ENCODE results near the gene CDK4. TPM values are rescaled to one million over a fixed set of nuclear protein-coding genes. Genes with fewer than 3 reads are reported as not detected.

CDK4 gene
- total and polyA plus RNA-seq, 2 of the 13 experiments (the other 11 are each of a cell fraction or from before 2014, with no cell fraction given), result 191 to 209 TPM

DNA sequence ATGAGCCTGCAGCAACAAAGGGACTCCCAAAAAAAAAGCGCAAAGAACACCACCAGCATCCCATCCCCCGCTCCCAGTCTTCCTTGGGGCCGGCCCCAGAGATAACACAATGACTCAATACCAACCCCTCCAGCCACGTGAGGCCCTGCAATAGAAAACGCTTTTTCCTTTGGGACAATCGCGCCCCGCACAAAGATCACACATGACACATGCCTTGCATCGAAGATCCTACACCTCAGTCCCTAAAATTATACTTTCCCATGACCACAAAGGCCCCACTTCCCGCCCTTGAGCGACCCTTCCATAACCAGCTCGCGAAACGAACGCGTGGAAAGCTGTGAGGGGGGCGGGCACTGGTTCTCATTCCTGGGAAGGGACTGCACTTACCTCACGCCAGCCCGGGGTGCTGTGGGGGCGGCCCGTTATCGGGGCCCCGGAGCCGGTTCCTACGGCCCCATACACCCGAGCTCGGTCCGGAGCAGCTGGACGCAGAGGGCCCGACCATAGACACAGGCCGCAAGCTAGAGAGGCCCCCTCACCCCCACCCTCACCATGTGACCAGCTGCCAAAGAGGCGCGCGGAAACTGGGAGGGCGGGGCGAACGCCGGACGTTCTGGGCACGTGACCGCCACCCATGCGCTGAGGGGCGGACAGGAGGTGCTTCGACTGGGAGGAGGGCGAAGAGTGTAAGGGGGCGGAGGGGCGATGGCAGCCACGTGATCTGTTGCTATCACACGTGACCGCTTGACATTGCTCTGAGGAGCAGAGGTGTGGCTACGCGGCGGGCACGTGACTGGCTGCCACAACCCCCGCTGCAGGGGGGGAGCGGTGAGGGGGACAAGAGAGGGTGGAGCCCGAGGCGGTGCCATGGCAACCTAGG is at the start of gene CDK4 (continued):
- peak; percentile 93 for TF ChIP-seq KDM3A (CRISPR knock-in tag; IDR thresholded peaks at IDR 0.05; ENCODE audit: low read depth)
- TF ChIP-seq KLF16 (CRISPR knock-in tag; IDR thresholded peaks at IDR 0.05), result peak; percentile 48 to 94; a peak in 2 of 4 replicates
- TF ChIP-seq ZNF850 (CRISPR knock-in tag; conservative IDR thresholded peaks at IDR 0.05), result no peak
- peak; percentile 76 for TF ChIP-seq SP2 (CRISPR knock-in tag; IDR thresholded peaks at IDR 0.05)
- peak; percentile 99 for TF ChIP-seq SAP130 (CRISPR knock-in tag; IDR thresholded peaks at IDR 0.05; ENCODE audit: low read depth)
- TF ChIP-seq, protein P1, sequence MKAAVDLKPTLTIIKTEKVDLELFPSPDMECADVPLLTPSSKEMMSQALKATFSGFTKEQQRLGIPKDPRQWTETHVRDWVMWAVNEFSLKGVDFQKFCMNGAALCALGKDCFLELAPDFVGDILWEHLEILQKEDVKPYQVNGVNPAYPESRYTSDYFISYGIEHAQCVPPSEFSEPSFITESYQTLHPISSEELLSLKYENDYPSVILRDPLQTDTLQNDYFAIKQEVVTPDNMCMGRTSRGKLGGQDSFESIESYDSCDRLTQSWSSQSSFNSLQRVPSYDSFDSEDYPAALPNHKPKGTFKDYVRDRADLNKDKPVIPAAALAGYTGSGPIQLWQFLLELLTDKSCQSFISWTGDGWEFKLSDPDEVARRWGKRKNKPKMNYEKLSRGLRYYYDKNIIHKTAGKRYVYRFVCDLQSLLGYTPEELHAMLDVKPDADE (CRISPR knock-in tag; IDR thresholded peaks at IDR 0.05), result no peak
- TF ChIP-seq, protein P2, sequence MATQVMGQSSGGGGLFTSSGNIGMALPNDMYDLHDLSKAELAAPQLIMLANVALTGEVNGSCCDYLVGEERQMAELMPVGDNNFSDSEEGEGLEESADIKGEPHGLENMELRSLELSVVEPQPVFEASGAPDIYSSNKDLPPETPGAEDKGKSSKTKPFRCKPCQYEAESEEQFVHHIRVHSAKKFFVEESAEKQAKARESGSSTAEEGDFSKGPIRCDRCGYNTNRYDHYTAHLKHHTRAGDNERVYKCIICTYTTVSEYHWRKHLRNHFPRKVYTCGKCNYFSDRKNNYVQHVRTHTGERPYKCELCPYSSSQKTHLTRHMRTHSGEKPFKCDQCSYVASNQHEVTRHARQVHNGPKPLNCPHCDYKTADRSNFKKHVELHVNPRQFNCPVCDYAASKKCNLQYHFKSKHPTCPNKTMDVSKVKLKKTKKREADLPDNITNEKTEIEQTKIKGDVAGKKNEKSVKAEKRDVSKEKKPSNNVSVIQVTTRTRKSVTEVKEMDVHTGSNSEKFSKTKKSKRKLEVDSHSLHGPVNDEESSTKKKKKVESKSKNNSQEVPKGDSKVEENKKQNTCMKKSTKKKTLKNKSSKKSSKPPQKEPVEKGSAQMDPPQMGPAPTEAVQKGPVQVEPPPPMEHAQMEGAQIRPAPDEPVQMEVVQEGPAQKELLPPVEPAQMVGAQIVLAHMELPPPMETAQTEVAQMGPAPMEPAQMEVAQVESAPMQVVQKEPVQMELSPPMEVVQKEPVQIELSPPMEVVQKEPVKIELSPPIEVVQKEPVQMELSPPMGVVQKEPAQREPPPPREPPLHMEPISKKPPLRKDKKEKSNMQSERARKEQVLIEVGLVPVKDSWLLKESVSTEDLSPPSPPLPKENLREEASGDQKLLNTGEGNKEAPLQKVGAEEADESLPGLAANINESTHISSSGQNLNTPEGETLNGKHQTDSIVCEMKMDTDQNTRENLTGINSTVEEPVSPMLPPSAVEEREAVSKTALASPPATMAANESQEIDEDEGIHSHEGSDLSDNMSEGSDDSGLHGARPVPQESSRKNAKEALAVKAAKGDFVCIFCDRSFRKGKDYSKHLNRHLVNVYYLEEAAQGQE (IDR thresholded peaks at IDR 0.05; ENCODE audit: borderline replicate concordance in 1 of 2, low read depth in 1 of 2, low read length in 2 of 2), result no peak
- TF ChIP-seq ZFP62 (CRISPR knock-in tag; IDR thresholded peaks at IDR 0.05), result no peak
- TF ChIP-seq FLYWCH1 (CRISPR knock-in tag; IDR thresholded peaks at IDR 0.05), result no peak
- no peak for TF ChIP-seq CC2D1A (CRISPR knock-in tag; IDR thresholded peaks at IDR 0.05)
- TF ChIP-seq PAF1 (CRISPR knock-in tag; IDR thresholded peaks at IDR 0.05), result no peak
- TF ChIP-seq, protein P3, sequence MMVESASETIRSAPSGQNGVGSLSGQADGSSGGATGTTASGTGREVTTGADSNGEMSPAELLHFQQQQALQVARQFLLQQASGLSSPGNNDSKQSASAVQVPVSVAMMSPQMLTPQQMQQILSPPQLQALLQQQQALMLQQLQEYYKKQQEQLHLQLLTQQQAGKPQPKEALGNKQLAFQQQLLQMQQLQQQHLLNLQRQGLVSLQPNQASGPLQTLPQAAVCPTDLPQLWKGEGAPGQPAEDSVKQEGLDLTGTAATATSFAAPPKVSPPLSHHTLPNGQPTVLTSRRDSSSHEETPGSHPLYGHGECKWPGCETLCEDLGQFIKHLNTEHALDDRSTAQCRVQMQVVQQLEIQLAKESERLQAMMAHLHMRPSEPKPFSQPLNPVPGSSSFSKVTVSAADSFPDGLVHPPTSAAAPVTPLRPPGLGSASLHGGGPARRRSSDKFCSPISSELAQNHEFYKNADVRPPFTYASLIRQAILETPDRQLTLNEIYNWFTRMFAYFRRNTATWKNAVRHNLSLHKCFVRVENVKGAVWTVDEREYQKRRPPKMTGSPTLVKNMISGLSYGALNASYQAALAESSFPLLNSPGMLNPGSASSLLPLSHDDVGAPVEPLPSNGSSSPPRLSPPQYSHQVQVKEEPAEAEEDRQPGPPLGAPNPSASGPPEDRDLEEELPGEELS (CRISPR knock-in tag; IDR thresholded peaks at IDR 0.05), result peak; percentile 74
- no peak; the same call in 1 of the 2 replicates for TF ChIP-seq NR1H2 (CRISPR knock-in tag; IDR thresholded peaks at IDR 0.05; ENCODE audit: borderline replicate concordance, low read depth)
- no peak for TF ChIP-seq NONO (IDR thresholded peaks at IDR 0.05)
- TF ChIP-seq NONO (CRISPR knock-in tag; conservative IDR thresholded peaks at IDR 0.05), result peak; percentile 97
- peak; percentile 11; the same call in 1 of the 2 replicates for TF ChIP-seq DNMT3B (CRISPR knock-in tag; conservative IDR thresholded peaks at IDR 0.05)
- TF ChIP-seq, protein P4, sequence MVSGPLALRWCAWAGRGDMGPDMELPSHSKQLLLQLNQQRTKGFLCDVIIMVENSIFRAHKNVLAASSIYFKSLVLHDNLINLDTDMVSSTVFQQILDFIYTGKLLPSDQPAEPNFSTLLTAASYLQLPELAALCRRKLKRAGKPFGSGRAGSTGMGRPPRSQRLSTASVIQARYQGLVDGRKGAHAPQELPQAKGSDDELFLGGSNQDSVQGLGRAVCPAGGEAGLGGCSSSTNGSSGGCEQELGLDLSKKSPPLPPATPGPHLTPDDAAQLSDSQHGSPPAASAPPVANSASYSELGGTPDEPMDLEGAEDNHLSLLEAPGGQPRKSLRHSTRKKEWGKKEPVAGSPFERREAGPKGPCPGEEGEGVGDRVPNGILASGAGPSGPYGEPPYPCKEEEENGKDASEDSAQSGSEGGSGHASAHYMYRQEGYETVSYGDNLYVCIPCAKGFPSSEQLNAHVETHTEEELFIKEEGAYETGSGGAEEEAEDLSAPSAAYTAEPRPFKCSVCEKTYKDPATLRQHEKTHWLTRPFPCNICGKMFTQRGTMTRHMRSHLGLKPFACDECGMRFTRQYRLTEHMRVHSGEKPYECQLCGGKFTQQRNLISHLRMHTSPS (CRISPR knock-in tag; IDR thresholded peaks at IDR 0.05; ENCODE audit: low read depth), result no peak
